SK-N-SH (cell line): Measurements from ENCODE around the gene IL17RE. TPM values are rescaled to one million over a fixed set of nuclear protein-coding genes. Genes with fewer than 3 reads are reported as not detected.
"Not testable (repeated sequence)": the region's sequence is repeated elsewhere in the genome, so short reads cannot be mapped to it uniquely, and the experiment has no call there.

Experiments used
- CTCF ChIA-PET: fragments of 300-600, 350-600 bp; formaldehyde crosslinking; extraction: SDS; loops from one replicate; lab custom pipeline; 2021; lab: Yijun Ruan, JAX
- POLR2A ChIA-PET: fragments of 350-600 bp; sonication (Branson Sonifier 250); formaldehyde crosslinking; extraction: SDS; loops from one replicate; lab custom pipeline; 2020; ENCODE audit warnings: antibody characterized with exemption, inconsistent platforms; lab: Yijun Ruan, JAX
- DNase-seq: peaks from one replicate; pipeline ENCODE4 v3.0.0; 2012
- H2AFZ ChIP-seq: fragments of 200-600 bp; sonication (generic); 2 replicates; pipeline ENCODE4 v1.8.1; 2016; ENCODE audit warnings: antibody characterized with exemption, mild to moderate bottlenecking, low read depth
- H3F3A ChIP-seq: fragments of 200-600 bp; sonication (generic); replicated peaks from 2 replicates; pipeline ENCODE3; 2016; ENCODE audit warnings: antibody characterized with exemption, mild to moderate bottlenecking; ENCODE audit not compliant: insufficient read depth
- H3K27ac ChIP-seq, 2 experiments: fragments of 200-500 bp in 1 of 2; fragments of 200-600 bp in 1 of 2; sonication (Bioruptor generic) in 1 of 2; sonication (generic), shearing (Covaris generic) in 1 of 2; 2 replicates each; pipeline versions ENCODE4 v1.5.1 to v1.6.1; 2014 to 2016; ENCODE audit warnings: low read depth in 2 of 2, inconsistent platforms in 1 of 2, low read length in 1 of 2, mild to moderate bottlenecking in 1 of 2, mixed read lengths in 1 of 2
- H3K27me3 ChIP-seq: fragments of 200-600 bp; sonication (generic), shearing (Covaris generic); 2 replicates; pipeline ENCODE4 v1.6.1; 2016; ENCODE audit warnings: mixed run types; ENCODE audit not compliant: insufficient read depth
- H3K36me3 ChIP-seq, 2 experiments: fragments of 200-500 bp in 1 of 2; fragments of 200-600 bp in 1 of 2; sonication (Bioruptor generic) in 1 of 2; sonication (generic) in 1 of 2; replicated peaks in 1 of 2; 2 replicates each; pipeline versions ENCODE3 to v1.5.1; 2014 to 2016; ENCODE audit warnings: low read length in 1 of 2, mild to moderate bottlenecking in 1 of 2; ENCODE audit not compliant: insufficient read depth in 2 of 2, control insufficient read depth in 1 of 2
- H3K4me1 ChIP-seq, 2 experiments: fragments of 200-500 bp in 1 of 2; fragments of 200-600 bp in 1 of 2; sonication (Bioruptor generic) in 1 of 2; sonication (generic), shearing (Covaris generic) in 1 of 2; 2 replicates each; pipeline versions ENCODE4 v1.5.1 to v1.6.1; 2014 to 2016; ENCODE audit warnings: low read depth in 1 of 2, low read length in 1 of 2, mixed run types in 1 of 2; ENCODE audit not compliant: insufficient read depth in 2 of 2, control insufficient read depth in 1 of 2
- H3K4me2 ChIP-seq: fragments of 200-600 bp; sonication (generic), shearing (Covaris generic); 2 replicates; pipeline ENCODE4 v1.6.1; 2017; ENCODE audit warnings: mixed run types
- H3K4me3 ChIP-seq, 2 experiments: fragments of 200-500 bp in 1 of 2; fragments of 200-600 bp in 1 of 2; sonication (Bioruptor generic) in 1 of 2; sonication (generic), shearing (Covaris generic) in 1 of 2; 2 replicates each; pipeline versions ENCODE4 v1.5.1 to v1.8.1; 2014 to 2016; ENCODE audit warnings: low read depth in 2 of 2, inconsistent platforms in 1 of 2, low read length in 1 of 2, mild to moderate bottlenecking in 1 of 2, mixed read lengths in 1 of 2, moderate library complexity in 1 of 2
- H3K79me2 ChIP-seq: fragments of 200-600 bp; sonication (generic); 2 replicates; pipeline ENCODE4 v1.8.1; 2017; ENCODE audit warnings: mild to moderate bottlenecking; ENCODE audit not compliant: insufficient read depth
- H3K9ac ChIP-seq: fragments of 200-600 bp; sonication (generic); 2 replicates; pipeline ENCODE4 v1.6.1; 2017; ENCODE audit warnings: mixed run types
- H3K9me2 ChIP-seq: fragments of 200-600 bp; sonication (generic); 2 replicates; pipeline ENCODE4 v1.6.1; 2017; ENCODE audit warnings: mixed run types
- H3K9me3 ChIP-seq: fragments of 200-600 bp; sonication (generic); 2 replicates; pipeline ENCODE4 v1.6.1; 2017; ENCODE audit warnings: mixed run types, mild to moderate bottlenecking, moderate library complexity
- H4K20me1 ChIP-seq: fragments of 200-600 bp; sonication (generic); 2 replicates; pipeline ENCODE4 v1.6.1; 2017; ENCODE audit warnings: mild to moderate bottlenecking, mixed run types; ENCODE audit not compliant: insufficient read depth
- CHD2 ChIP-seq: fragments of 150-350 bp; IDR thresholded peaks from 2 replicates; pipeline ENCODE4 v1.6.1; 2018; ENCODE audit warnings: low read length; ENCODE audit not compliant: partially characterized antibody
- EP300 ChIP-seq, 2 experiments: IDR thresholded peaks; 2 replicates each; pipeline versions ENCODE4 v1.4.0 to v1.6.1; 2012; ENCODE audit warnings: borderline replicate concordance in 1 of 2, low read depth in 1 of 2, low read length in 1 of 2
- EZH2phosphoT487 ChIP-seq: fragments of 200-600 bp; sonication (generic); IDR thresholded peaks from 2 replicates; pipeline ENCODE4 v1.6.1; 2017; ENCODE audit warnings: low read depth, mixed run types, mild to moderate bottlenecking, antibody characterized with exemption, moderate library complexity, borderline replicate concordance
- MEF2A ChIP-seq: IDR thresholded peaks from 2 replicates; pipeline ENCODE4 v1.4.0; 2012; ENCODE audit warnings: low read depth, borderline replicate concordance
- MXI1 ChIP-seq: IDR thresholded peaks from 2 replicates; pipeline ENCODE4 v1.6.1; 2012; ENCODE audit warnings: mild to moderate bottlenecking, low read depth, low read length, improper control_type of control experiment
- POLR2AphosphoS5 ChIP-seq: IDR thresholded peaks from 2 replicates; pipeline ENCODE4 v1.6.1; 2012; ENCODE audit warnings: low read depth, low read length
- RAD21 ChIP-seq: IDR thresholded peaks from 2 replicates; pipeline ENCODE4 v1.6.1; 2012; ENCODE audit warnings: mild to moderate bottlenecking, low read length
- RCOR1 ChIP-seq: fragments of 150-350 bp; IDR thresholded peaks from 2 replicates; pipeline ENCODE4 v1.6.1; 2017; ENCODE audit warnings: antibody characterized with exemption, low read length
- TCF12 ChIP-seq: IDR thresholded peaks from 2 replicates; pipeline ENCODE4 v1.4.0; 2012
- TEAD4 ChIP-seq: IDR thresholded peaks from 2 replicates; pipeline ENCODE4 v1.4.0; 2012; ENCODE audit warnings: mild to moderate bottlenecking, borderline replicate concordance; ENCODE audit not compliant: insufficient read depth
- WGBS: methylation state at CpG from one replicate; pipeline ENCODE4 v1.1.6; 2017; ENCODE audit warnings: low lambda C conversion rate; 5-methylcytosine and 5-hydroxymethylcytosine counted together
- polyA plus RNA-seq, 3 experiments: library from polyadenylated mRNA; depleted of rRNA; stranded (reverse); fragments of >200 nt; gene quantifications; 2 replicates each; pipeline ENCODE4 v1.2.3, GENCODE V29; 2012
- TF ChIP-seq, protein P1 (sequence below): IDR thresholded peaks from 2 replicates; pipeline ENCODE4 v1.6.1; 2012; ENCODE audit warnings: mild to moderate bottlenecking, low read depth, low read length, moderate library complexity
- TF ChIP-seq, protein P2 (sequence below): IDR thresholded peaks from 2 replicates; pipeline ENCODE4 v1.4.0; 2012; ENCODE audit warnings: low read depth
- TF ChIP-seq, protein P3 (sequence below): IDR thresholded peaks from 2 replicates; pipeline ENCODE4; 2012

IL17RE gene
- polyA plus RNA-seq, 1 of the 3 experiments (the other 2 are of a cell fraction): 0.95 TPM

DNA sequence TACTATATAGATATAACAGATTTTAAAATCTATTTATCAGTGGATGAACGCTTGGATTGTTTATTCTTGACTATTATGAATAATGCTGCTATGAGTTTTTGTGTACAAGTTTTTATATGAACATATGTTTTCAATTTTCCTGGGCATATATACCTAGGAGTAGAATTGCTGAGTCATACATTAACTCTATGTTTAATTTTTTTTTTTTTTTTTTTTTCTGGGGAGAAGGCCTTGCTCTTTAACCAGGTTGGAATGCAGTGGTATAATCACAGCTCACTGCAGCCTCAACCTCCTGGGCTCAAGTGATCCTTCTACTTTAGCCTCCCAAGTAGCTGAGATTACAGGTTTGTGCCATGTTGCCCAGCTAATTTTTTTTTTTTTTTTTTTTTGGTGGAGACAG is 31.7 kb upstream of the IL17RE start (continued):
- TF ChIP-seq, protein P1, sequence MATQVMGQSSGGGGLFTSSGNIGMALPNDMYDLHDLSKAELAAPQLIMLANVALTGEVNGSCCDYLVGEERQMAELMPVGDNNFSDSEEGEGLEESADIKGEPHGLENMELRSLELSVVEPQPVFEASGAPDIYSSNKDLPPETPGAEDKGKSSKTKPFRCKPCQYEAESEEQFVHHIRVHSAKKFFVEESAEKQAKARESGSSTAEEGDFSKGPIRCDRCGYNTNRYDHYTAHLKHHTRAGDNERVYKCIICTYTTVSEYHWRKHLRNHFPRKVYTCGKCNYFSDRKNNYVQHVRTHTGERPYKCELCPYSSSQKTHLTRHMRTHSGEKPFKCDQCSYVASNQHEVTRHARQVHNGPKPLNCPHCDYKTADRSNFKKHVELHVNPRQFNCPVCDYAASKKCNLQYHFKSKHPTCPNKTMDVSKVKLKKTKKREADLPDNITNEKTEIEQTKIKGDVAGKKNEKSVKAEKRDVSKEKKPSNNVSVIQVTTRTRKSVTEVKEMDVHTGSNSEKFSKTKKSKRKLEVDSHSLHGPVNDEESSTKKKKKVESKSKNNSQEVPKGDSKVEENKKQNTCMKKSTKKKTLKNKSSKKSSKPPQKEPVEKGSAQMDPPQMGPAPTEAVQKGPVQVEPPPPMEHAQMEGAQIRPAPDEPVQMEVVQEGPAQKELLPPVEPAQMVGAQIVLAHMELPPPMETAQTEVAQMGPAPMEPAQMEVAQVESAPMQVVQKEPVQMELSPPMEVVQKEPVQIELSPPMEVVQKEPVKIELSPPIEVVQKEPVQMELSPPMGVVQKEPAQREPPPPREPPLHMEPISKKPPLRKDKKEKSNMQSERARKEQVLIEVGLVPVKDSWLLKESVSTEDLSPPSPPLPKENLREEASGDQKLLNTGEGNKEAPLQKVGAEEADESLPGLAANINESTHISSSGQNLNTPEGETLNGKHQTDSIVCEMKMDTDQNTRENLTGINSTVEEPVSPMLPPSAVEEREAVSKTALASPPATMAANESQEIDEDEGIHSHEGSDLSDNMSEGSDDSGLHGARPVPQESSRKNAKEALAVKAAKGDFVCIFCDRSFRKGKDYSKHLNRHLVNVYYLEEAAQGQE: no peak
- no peak for TF ChIP-seq MEF2A
- TF ChIP-seq, protein P2, sequence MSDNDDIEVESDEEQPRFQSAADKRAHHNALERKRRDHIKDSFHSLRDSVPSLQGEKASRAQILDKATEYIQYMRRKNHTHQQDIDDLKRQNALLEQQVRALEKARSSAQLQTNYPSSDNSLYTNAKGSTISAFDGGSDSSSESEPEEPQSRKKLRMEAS: no peak
- no peak for TF ChIP-seq RAD21
- no peak for TF ChIP-seq EZH2phosphoT487
- no peak for TF ChIP-seq MXI1
- no peak for TF ChIP-seq TEAD4
- TF ChIP-seq, protein P3, sequence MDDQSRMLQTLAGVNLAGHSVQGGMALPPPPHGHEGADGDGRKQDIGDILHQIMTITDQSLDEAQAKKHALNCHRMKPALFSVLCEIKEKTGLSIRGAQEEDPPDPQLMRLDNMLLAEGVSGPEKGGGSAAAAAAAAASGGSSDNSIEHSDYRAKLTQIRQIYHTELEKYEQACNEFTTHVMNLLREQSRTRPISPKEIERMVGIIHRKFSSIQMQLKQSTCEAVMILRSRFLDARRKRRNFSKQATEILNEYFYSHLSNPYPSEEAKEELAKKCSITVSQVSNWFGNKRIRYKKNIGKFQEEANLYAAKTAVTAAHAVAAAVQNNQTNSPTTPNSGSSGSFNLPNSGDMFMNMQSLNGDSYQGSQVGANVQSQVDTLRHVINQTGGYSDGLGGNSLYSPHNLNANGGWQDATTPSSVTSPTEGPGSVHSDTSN: 0 out of 2 replicates have a peak, but pooled peaks have one; percentile 8
- TF ChIP-seq EP300 (IDR thresholded peaks at IDR 0.05; ENCODE audit: borderline replicate concordance in 1 of 2, low read depth in 1 of 2, low read length in 1 of 2): peak in 1 of 2 experiments; percentile 34; a peak in 1 of 4 replicates
- TF ChIP-seq CHD2: no peak
- peak; percentile 27; the same call in 1 of the 2 replicates for TF ChIP-seq POLR2AphosphoS5
- peak; percentile 90 for TF ChIP-seq TCF12
- no peak for TF ChIP-seq RCOR1

DNA sequence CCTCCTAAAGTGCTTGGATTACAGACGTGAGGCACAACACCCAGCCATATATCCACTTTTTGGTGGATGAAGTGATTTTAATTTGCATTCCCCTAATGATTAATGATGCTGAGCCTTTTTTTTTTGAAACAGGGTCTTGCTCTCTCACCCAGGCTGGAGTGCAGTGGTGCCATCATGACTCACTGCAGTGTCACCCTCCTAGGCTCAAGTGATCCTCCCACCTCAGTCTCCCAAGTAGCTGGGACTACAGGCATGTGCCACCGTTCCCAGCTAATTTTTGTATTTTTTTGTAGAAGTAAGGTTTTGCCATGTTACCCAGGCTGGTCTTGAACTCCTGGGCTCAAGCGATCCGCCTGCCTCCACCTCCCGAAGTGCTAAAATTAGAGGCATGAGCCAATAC is 30.6 kb upstream of the IL17RE start:
- 91% methylated on average over 5 of the region's 5 CpGs for WGBS
- H3K9ac ChIP-seq, H3K9me2 ChIP-seq, H2AFZ ChIP-seq, H3K4me2 ChIP-seq, POLR2A ChIA-PET, H3K4me1 ChIP-seq, H4K20me1 ChIP-seq, H3K27ac ChIP-seq, H3K27me3 ChIP-seq, H3K9me3 ChIP-seq, H3K36me3 ChIP-seq, DNase-seq, H3K4me3 ChIP-seq, H3K79me2 ChIP-seq: not testable (repeated sequence)
- peaks cover 17% of the 10 kb centered on the region for H3F3A ChIP-seq
- CTCF ChIA-PET: interaction anchor here (0.7 kb wide), 1 partner anchor 80 kb away, joined by 4 read pairs; the partner anchor contains the start of gene PRRT3
